ES-I3 (cell line): ENCODE results near the gene CNNM3.
A peak's percentile ranks its signal among the peaks of the same experiment; 100 is the strongest.

Experiments
- H3K36me3 ChIP-seq: 2 replicates; pipeline ENCODE4 v1.6.1; 2013; ENCODE audit warnings: mild to moderate bottlenecking, low read length, control low read depth, moderate library complexity; ENCODE audit not compliant: insufficient read depth
- H3K4me1 ChIP-seq: 2 replicates; pipeline ENCODE4 v1.6.1; 2013; ENCODE audit warnings: mild to moderate bottlenecking, control low read depth, low read length; ENCODE audit not compliant: insufficient read depth
- H3K9ac ChIP-seq: 2 replicates; pipeline ENCODE4 v1.6.1; 2013; ENCODE audit warnings: low read depth, mild to moderate bottlenecking, low read length, moderate library complexity
- H3K9me3 ChIP-seq: 2 replicates; pipeline ENCODE4 v1.6.1; 2013; ENCODE audit warnings: mild to moderate bottlenecking, low read length, moderate library complexity; ENCODE audit not compliant: control insufficient read depth, insufficient read depth

The CNNM3 gene

GRCh38 chr2:96819128-96819875 is 3.2 kb downstream of the CNNM3 start:
- no peak overlapping the region for H3K9ac ChIP-seq
- H3K4me1 ChIP-seq = 0 out of 2 replicates have a peak, but pooled peaks cover 5% of the 10 kb centered on the region
- H3K9me3 ChIP-seq = no peaks in the 10 kb centered on the region
- no peaks in the 10 kb centered on the region; the same call in 1 of the 2 replicates for H3K36me3 ChIP-seq

GRCh38 chr2:96819876-96820511 is 3.9 kb downstream of the CNNM3 start:
- Histone ChIP-seq H3K9ac (no peak overlapping the region), H3K4me1 (0 out of 2 replicates have a peak, but pooled peaks cover 5% of the 10 kb centered on the region)

GRCh38 chr2:96821113-96821675 is 5.1 kb downstream of the CNNM3 start:
- no peaks in the 10 kb centered on the region; the same call in 1 of the 2 replicates for H3K36me3 ChIP-seq
- H3K4me1 ChIP-seq = 0 out of 2 replicates have a peak, but pooled peaks cover 5% of the 10 kb centered on the region
- H3K9ac ChIP-seq = no peak overlapping the region
- no peaks in the 10 kb centered on the region for H3K9me3 ChIP-seq

More at GRCh38 chr2:96819876-96820511, 3.9 kb downstream of the CNNM3 start:
- no peaks in the 10 kb centered on the region; the same call in 1 of the 2 replicates for H3K36me3 ChIP-seq
- H3K9me3 ChIP-seq = no peaks in the 10 kb centered on the region

DNA sequence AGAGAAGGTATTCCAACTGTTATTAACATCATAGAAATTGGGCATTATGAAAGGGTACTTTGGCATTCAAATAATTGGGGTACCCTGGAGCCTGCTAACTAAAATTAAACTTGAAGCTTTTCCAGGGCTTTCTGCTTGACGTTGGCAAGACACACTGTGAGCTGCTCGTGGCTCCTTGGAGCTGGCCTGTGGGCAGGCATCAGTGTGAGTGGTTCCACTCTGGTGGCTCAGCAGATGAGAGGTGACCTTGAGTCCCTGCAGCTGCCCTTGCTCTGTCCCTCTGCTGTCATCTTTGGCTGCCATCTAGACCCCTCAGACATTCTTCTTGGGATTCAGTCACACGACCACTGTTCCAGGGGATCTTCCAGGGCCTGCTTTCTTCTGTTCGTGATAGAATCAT is 6.7 kb downstream of the CNNM3 start:
- Histone ChIP-seq H3K4me1 (0 out of 2 replicates have a peak, but pooled peaks cover 5% of the 10 kb centered on the region), H3K9me3 (no peaks in the 10 kb centered on the region), H3K36me3 (peaks cover 4% of the 10 kb centered on the region), H3K9ac (no peak overlapping the region)

- peaks cover 7% of the 10 kb centered on the region for H3K36me3 ChIP-seq
- 0 out of 2 replicates have a peak, but pooled peaks cover 5% of the 10 kb centered on the region for H3K4me1 ChIP-seq
- no peaks in the 10 kb centered on the region for H3K9me3 ChIP-seq
- no peak overlapping the region for H3K9ac ChIP-seq
Observed at GRCh38 chr2:96823198-96823597, 7.1 kb downstream of the CNNM3 start.

DNA sequence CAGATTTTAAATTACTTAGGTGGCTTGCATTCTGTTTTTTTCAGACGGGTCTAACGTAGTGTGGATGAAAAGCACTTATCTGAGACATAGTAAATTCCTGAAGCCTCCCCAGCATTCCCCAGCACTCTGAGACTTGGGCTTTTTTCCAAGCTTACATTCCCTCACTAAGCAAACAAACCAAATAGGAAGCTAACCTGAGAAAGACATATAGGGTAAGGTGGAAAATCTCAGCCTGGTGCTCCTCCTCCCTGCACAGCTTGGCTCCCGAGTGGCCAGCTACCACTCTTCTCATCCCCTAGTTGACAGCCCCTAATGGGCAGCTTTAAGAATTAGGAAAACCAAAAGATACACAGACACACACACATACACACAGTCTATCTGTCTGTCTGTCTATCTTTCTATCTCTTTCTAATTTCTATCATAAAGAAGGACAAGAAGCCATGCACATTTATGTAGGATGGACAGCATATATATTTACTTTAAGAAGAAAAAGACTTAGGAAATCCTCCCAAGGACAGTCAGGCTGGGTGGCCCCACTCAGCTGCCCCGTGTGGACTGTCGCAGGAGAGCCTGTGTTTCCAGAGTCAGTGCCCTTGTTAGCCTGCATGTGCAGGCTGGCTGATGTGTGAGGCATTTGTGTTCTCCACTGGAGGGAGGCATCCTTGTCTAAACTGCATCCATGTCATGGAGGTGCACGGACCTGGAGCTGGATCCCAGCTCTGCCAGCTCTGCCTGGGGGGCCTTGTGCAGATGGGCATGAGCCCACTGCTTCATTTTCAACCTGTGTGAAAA is 8.2 kb downstream of the CNNM3 start:
- H3K36me3 ChIP-seq = peaks cover 7% of the 10 kb centered on the region
- 0 out of 2 replicates have a peak, but pooled peaks cover 4% of the 10 kb centered on the region for H3K4me1 ChIP-seq
- H3K9me3 ChIP-seq = no peaks in the 10 kb centered on the region
- H3K9ac ChIP-seq = no peak overlapping the region

GRCh38 chr2:96825057-96825456 is 9.0 kb downstream of the CNNM3 start:
- Histone ChIP-seq H3K9ac (no peak overlapping the region), H3K4me1 (no peaks in the 10 kb centered on the region), H3K36me3 (peaks cover 7% of the 10 kb centered on the region), H3K9me3 (no peaks in the 10 kb centered on the region)

DNA sequence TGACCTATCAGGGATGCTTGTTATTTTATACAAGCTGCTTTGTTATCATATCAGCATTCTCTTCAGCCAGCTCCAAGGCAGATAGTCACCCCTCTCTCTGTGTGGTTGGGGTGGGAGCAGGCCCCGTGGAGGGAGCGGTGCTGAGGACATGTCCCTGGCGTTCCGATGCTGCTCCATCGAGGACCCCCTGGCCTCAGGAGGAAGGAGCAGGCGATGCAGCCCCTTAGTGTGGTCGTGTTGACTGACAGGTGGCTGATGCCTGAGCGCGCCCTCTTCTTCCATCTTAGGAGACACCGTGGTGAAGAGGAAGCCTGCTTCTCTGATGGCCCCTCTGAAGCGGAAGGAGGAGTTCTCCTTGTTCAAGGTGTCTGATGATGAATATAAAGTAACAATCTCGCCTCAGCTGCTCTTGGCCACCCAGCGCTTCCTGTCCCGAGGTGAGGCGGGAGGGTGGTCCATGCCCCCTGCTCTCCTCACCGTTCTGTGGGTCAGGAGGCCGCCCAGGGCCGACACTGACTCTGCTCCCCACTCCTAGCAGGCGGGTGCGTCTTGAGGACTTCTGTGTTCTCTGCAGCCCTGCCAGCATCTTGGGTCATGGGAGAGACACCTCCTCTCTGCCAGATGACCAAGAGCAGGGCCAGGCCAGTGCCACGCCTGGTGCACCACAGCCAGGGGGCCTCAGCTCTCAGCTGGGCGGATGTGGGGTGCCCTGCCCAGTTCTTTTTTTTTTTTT is 10.6 kb downstream of the CNNM3 start:
- peaks cover under 1% of the 10 kb centered on the region; the same call in 1 of the 2 replicates for H3K4me1 ChIP-seq

DNA sequence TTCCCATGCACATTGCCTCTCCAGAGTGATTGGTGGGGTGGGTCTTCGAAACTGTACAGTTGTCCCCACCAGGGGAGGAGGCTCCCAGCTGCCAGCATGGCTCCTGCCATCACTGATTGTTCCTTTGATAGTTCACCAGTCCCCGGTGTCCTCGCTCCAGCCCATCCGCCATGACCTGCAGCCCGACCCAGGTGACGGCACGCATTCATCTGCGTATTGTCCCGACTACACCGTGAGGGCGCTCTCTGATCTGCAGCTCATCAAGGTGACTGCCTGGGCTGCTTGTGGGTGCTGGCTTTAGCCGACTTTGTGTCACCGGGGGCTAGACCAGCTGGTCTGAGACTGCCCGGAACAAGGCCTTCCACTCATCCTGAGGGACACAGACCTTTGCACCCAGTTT is 12.4 kb downstream of the CNNM3 start:
- Histone ChIP-seq H3K4me1 (peaks cover 7% of the 10 kb centered on the region; the same call in 1 of the 2 replicates), H3K36me3 (peaks cover 7% of the 10 kb centered on the region), H3K9ac (no peak overlapping the region), H3K9me3 (no peaks in the 10 kb centered on the region)

More for the DNA sequence above, 10.6 kb downstream of the CNNM3 start:
- peaks cover 7% of the 10 kb centered on the region for H3K36me3 ChIP-seq
- no peaks in the 10 kb centered on the region for H3K9me3 ChIP-seq
- H3K9ac ChIP-seq = no peak overlapping the region

DNA sequence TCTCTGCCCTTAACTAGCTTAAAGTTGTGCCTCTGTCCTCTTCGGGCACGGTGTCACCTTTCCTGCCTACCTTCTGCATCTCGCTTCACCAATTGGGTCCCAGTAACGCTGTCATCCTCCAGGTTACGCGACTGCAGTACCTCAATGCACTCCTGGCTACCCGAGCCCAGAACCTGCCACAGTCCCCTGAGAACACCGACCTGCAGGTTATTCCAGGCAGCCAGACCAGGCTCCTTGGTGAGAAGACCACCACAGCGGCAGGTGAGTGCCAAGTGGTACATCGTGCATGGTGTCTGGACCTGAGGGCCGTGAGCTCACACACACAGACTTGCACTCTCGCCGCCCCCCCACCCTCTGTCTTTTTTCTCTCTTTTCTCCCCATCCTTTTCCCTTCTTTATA is 12.8 kb downstream of the CNNM3 start:
- Histone ChIP-seq H3K4me1 (peaks cover 7% of the 10 kb centered on the region; the same call in 1 of the 2 replicates), H3K9ac (no peak overlapping the region), H3K36me3 (peaks cover 7% of the 10 kb centered on the region), H3K9me3 (no peaks in the 10 kb centered on the region)

DNA sequence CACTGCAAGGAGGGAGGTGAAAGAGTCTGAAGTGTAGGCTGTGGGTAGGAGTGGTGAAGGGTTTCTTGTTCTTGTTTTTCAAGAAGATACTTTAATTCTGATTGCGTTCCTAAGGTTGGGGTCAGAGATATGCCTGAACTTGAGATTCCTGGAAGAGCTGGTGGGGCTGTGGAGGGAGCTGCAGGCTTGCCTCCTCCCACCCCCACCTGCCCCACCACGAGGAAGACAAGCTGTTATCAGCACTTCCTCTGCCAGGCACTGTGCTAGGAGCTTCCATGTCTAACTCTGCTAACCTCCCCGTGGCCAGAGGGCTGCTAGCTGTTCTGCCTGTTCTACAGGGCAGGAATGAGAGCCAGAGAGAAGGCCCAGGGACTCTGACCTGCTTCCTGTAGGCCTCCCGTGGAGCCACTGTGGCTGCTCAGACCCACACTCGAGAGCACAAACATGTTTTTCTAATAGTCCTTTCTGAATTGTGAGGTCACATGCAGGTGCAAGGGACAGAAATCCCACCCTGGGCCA is 14.0 kb downstream of the CNNM3 start:
- H3K4me1 ChIP-seq = peaks cover 7% of the 10 kb centered on the region; the same call in 1 of the 2 replicates
- peaks cover 10% of the 10 kb centered on the region for H3K36me3 ChIP-seq
- no peaks in the 10 kb centered on the region for H3K9me3 ChIP-seq
- H3K9ac ChIP-seq = no peak overlapping the region

DNA sequence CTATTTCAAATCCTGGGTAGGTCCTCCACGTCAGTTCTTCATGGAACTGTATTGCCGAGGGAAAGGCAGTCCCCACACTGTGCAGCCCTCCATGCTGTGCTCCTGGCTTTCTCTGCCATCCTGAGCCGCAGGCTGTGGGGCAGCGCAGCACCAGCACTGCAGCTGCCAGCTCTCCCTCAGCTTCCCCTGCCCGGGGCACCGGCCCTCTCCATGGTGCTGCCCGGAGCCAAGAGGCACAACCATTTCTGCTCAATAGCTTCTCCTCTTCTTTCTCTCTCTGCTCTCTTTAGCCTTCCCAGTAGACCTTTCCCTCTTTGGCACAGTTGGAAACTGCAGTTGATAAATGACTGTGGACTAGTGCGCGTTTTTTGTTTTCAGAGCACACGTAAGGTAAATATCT is 15.6 kb downstream of the CNNM3 start:
- Histone ChIP-seq H3K4me1 (peaks cover 7% of the 10 kb centered on the region; the same call in 1 of the 2 replicates), H3K9me3 (no peaks in the 10 kb centered on the region), H3K9ac (no peak overlapping the region), H3K36me3 (peaks cover 10% of the 10 kb centered on the region)

DNA sequence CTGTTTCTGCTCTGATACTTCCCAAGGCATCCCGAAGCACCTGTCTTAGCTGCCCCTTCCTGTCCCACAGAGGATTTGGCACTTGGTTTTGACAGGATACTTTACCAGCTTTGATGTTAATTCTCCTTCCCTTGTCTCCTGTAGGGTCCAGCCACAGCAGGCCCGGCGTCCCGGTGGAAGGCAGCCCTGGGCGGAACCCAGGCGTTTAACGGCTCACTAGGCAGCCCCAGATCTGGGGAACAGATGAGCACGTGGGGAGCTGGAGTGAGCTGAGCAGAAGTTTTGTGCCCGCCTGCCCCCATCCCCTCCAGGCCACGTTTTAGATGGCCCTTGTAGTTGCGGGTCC is 16.3 kb downstream of the CNNM3 start:
- peak overlapping the region; percentile 38; the same call in 1 of the 2 replicates for H3K9ac ChIP-seq
- no peaks in the 10 kb centered on the region for H3K9me3 ChIP-seq
- H3K4me1 ChIP-seq = peaks cover 7% of the 10 kb centered on the region; the same call in 1 of the 2 replicates
- peaks cover 10% of the 10 kb centered on the region for H3K36me3 ChIP-seq
